GM10248 (cell line): ENCODE measurements around the gene CCSER2.
"Not testable (repeated sequence)": the region's sequence is repeated elsewhere in the genome, so short reads cannot be mapped to it uniquely, and the experiment has no call there.

Source experiments
- CTCF ChIA-PET: fragments of 300-600 bp; sonication (Branson Sonifier 250); formaldehyde crosslinking; extraction: SDS; loops from one replicate; lab custom pipeline; 2021; ENCODE audit warnings: antibody characterized with exemption; lab: Yijun Ruan, JAX
- POLR2A ChIA-PET: fragments of 350-650 bp; sonication (Branson Sonifier 250); formaldehyde crosslinking; extraction: SDS; loops from one replicate; lab custom pipeline; 2020; ENCODE audit warnings: antibody characterized with exemption; lab: Yijun Ruan, JAX
- DNase-seq: peaks from one replicate; pipeline ENCODE4 v3.0.0; 2012; ENCODE audit errors: extremely low spot score
- CTCF ChIP-seq: IDR thresholded peaks from 2 replicates; pipeline ENCODE4 v1.5.1; 2012; ENCODE audit warnings: mild to moderate bottlenecking, low read depth; ENCODE audit errors: extremely low read depth, missing control alignments, control extremely low read depth

The CCSER2 gene

GRCh38 chr10:84521013-84521412 lies 192.6 kb downstream of the CCSER2 start:
- CTCF ChIA-PET, result interaction anchor here (1.0 to 1.5 kb wide), 4 partner anchors 10 to 20 kb away, joined by 3 to 6 read pairs (median 3); no protein-coding TSS in a partner anchor
- no peak for TF ChIP-seq CTCF
- POLR2A ChIA-PET, result no interaction called here
- no peak for DNase-seq

DNA sequence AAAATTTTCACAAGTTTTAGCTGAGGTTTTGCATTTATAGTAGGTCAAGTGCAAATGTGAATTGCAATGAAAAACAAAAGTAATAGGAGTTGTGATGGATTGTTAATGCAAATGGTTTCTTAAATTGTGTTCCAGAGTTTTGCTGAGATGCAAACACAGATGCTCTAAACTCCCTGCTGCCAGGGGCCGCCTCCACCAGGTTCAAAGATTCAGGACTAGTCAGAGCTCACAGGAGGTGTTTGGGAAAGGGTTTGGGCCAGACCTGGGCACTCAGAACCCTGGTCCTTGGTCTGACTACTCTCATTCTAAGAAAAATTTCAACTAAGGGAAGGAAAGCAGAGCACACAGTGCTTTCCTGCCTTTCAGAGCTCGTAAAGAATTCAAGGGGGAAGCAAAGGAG lies 193.1 kb downstream of the CCSER2 start:
- no peak for TF ChIP-seq CTCF
- POLR2A ChIA-PET, result no interaction called here
- no peak for DNase-seq
- CTCF ChIA-PET, result interaction anchor here (1.0 to 1.5 kb wide), 4 partner anchors 9 to 19 kb away, joined by 3 to 6 read pairs (median 3); no protein-coding TSS in a partner anchor

DNA sequence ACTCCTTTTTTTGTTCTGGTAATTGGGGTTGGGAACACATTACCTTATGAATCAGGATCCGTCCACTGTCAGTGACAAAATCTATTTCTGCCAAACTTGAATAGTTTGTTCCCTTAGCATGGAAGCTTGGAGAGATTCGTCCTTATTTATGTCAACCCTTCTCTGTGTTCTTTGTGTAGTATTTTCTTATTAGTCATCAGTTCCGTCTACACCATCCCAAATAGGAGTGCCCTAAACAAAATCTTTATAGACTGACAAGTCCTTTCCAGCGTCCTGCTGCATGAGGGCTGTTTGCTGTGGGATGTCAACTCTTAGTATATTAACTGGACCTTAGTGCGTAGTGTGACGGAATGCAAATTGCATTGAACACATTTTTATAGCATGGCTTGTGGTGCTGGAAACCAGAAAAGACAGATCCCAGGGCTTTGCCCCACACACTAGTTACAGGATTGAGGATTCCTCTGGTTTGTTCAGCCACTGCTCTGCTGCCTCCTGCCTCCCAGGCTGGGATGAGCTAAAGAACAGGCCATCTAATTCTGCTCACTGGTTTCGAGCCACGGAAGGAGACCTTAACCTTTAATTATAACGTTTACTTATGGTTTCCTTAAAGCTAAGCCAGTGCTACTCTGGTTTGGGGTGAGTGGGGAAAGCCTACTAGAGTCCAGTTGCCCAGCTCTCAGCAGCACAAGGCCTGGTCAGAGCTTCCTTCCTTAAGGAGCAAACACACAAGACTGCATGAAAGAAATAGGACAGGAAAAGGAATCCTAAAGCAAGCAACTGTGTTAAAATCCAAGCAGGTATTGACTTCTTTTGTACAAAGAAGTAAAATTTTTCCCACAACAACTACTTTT lies 194.4 kb downstream of the CCSER2 start:
- ChIA-PET CTCF (interaction anchor here (1.1 to 1.5 kb wide), 4 partner anchors 8 to 259 kb away, joined by 3 to 6 read pairs (median 4); no protein-coding TSS in a partner anchor), POLR2A (no interaction called here)
- no peak for TF ChIP-seq CTCF
- no peak for DNase-seq

DNA sequence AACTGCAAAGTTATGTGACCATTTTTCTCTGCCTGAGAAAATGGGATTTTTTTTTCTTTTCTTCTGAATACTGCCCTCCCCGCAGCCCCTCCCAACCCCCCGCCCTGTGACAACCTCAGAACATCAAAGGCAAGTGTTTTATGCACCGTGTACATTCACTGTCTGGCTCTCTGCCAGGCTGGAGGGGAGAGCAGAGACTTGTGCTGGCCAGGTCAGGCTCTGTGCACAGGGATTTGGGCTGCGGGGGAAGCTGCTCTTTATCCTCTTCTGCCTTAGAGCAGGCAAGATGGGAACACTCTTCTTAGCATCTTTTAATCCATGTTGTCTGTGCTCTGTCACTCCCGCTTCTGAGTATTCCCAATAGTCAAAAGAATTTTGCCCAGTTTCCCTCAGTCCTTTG lies 195.1 kb downstream of the CCSER2 start:
- DNase-seq, result no peak
- ChIA-PET CTCF (interaction anchor here (1.1 kb wide), 2 partner anchors 171 to 259 kb away, joined by 3 to 5 read pairs; no protein-coding TSS in a partner anchor), POLR2A (no interaction called here)
- no peak for TF ChIP-seq CTCF

DNA sequence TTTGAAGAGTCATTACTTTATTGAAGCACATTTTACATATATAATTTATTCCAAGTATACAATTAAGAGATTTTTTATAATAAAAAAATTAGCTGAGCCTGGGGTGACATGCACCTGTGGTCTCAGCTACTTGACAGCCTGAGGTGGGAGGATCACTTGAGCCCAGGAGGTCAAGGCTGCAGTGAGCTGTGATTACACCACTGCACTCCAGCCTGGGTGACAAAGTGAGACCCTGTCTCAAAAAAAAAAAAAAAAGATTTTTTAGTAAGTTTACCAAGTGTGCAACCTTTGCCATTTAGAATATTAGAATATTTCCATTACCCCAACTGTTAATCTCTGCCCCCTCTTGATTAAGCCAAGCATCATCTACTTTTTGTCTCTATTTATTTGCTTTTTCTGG lies 196.0 kb downstream of the CCSER2 start:
- DNase-seq, result no peak
- TF ChIP-seq CTCF, result no peak
- CTCF ChIA-PET, result interaction anchor here (2.2 kb wide), 1 partner anchor 13 kb away, joined by 10 read pairs; no protein-coding TSS in a partner anchor
- POLR2A ChIA-PET, result no interaction called here

DNA sequence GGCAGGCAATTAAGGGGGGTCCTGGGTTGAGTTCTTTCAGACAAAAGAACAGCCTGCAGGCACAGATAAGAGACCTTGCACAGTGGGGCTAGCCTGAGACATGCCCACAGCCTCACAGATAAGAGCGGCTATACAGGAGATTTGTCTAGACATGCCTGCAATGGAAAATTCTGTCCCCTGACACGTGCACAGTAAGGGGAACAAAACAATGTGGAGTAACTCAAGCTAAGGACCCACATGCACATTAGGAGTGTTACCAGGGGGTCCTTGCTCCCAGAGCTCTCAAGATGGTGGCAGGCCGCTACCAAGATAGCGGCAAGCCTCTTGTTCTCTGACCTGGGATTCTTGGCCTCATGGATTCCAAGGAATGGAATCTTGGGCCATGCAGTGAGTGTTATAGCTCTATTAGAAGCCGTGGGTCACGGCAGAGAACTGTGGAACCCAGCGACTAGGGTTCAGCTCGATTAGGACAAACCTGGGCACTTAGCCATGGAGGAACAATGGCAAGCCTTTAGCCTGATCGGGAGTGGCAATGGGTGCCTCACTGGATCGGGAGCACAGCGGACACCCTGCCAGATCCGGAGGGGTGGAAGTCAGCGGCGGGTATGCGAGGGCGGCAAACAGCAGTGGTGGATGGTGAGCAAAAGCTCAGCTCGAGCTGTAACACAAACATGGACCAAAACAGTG lies 196.9 kb downstream of the CCSER2 start:
- CTCF ChIA-PET, result interaction anchor here (0.7 to 2.2 kb wide), 3 partner anchors 12 to 17 kb away, joined by 3 to 10 read pairs (median 3); no protein-coding TSS in a partner anchor
- no peak for DNase-seq
- no peak for TF ChIP-seq CTCF
- POLR2A ChIA-PET, result no interaction called here

DNA sequence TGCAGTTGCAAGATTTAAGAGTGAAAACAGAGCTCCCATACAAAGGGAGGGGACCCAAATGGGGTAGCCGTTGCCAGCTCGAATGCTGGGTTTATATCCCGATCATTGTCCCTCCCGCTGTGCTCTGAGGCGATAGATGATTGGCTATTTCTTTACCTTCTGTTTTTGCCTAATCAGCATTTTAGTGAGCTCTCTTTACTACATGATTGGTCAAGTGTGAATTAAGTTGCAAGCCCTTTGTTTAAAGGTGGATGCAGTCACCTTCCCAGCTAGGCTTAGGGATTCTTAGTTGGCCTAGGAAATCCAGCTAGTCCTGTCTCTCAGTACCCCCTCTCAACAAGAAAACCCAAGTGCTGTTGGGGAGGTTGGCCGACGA lies 197.4 kb downstream of the CCSER2 start:
- DNase-seq, POLR2A ChIA-PET: not testable (repeated sequence)
- CTCF ChIA-PET, result interaction anchor here (0.7 to 2.2 kb wide), 3 partner anchors 11 to 17 kb away, joined by 3 to 10 read pairs (median 3); no protein-coding TSS in a partner anchor

DNA sequence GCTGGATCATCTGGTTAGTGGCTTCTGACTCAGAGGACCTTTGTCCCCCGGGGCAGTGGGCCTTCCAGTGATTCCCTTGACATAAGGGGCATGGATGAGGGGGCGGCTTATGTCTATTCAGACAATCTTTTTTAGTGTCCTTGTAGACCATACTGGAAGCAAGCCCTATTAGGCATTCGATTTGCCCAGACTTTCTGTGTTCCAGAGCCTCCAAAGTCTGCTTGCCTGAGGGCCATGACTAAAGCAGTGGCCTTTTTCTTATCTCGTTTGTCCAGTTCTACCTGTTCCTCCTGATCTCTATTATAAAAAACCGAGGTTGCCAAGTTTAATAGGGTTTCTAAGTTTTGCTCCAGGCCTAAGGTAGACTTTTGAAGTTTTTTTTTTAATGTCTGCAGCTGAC lies 199.0 kb downstream of the CCSER2 start:
- DNase-seq, POLR2A ChIA-PET, CTCF ChIA-PET: not testable (repeated sequence)

DNA sequence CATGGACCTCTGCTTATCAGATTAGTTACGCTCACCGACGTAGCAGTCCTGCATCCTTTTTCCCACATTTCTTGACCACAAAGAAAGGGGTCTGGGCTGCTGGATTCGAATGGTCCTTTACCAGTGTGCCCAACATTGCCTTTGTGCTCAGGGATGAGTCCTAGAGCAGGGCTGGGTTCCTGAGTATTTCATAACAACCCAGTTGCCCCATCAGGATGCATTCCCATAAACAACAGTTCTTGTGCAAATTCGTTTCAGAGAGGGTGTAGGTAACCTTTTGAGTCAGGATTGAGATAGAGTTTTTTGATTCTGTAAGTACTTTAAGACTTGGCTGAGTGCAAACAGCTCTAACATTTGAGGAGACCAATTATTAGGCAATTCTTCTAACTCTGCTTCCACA lies 200.1 kb downstream of the CCSER2 start:
- DNase-seq, CTCF ChIA-PET, POLR2A ChIA-PET: not testable (repeated sequence)
